Measurements from ENCODE around the gene SEC14L2.
A peak's percentile ranks its signal among the peaks of the same experiment; 100 is the strongest.

SEC14L2 gene

DNA sequence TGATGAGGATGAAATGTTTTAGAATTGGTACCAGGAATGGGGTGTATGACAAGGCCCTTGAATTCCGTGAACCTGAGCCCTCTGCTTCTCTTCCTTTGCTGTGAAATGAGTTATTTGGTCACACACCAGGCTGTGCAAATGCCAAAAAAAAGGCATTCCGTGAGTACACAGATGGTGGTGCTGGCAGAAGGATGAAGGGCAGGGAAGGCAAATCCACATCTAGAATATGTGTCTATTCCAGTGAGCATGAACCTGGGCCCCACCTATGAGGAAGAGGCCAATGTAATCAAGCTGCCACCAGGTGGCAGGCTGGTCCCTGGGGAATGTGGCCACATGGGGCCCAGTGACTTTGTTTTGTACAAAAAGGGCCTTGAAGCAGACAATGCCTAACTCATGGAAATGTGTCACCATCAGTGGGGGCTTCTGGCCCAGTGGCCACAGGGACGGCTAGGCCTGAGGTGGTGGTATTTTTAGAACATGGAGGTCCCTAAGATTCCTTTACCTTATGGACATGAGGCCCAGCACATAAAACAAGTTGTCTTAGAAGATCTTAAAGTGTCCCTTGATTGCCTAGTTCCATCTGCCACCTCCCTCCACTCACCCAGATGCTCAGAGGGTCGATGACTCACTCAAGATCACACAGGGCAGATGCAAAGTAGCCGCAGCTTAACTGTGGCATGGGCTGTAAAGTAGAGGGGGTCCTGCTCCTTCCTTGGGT, 5.7 kb upstream of the SEC14L2 start (continued):
- TF ChIP-seq, protein P1, sequence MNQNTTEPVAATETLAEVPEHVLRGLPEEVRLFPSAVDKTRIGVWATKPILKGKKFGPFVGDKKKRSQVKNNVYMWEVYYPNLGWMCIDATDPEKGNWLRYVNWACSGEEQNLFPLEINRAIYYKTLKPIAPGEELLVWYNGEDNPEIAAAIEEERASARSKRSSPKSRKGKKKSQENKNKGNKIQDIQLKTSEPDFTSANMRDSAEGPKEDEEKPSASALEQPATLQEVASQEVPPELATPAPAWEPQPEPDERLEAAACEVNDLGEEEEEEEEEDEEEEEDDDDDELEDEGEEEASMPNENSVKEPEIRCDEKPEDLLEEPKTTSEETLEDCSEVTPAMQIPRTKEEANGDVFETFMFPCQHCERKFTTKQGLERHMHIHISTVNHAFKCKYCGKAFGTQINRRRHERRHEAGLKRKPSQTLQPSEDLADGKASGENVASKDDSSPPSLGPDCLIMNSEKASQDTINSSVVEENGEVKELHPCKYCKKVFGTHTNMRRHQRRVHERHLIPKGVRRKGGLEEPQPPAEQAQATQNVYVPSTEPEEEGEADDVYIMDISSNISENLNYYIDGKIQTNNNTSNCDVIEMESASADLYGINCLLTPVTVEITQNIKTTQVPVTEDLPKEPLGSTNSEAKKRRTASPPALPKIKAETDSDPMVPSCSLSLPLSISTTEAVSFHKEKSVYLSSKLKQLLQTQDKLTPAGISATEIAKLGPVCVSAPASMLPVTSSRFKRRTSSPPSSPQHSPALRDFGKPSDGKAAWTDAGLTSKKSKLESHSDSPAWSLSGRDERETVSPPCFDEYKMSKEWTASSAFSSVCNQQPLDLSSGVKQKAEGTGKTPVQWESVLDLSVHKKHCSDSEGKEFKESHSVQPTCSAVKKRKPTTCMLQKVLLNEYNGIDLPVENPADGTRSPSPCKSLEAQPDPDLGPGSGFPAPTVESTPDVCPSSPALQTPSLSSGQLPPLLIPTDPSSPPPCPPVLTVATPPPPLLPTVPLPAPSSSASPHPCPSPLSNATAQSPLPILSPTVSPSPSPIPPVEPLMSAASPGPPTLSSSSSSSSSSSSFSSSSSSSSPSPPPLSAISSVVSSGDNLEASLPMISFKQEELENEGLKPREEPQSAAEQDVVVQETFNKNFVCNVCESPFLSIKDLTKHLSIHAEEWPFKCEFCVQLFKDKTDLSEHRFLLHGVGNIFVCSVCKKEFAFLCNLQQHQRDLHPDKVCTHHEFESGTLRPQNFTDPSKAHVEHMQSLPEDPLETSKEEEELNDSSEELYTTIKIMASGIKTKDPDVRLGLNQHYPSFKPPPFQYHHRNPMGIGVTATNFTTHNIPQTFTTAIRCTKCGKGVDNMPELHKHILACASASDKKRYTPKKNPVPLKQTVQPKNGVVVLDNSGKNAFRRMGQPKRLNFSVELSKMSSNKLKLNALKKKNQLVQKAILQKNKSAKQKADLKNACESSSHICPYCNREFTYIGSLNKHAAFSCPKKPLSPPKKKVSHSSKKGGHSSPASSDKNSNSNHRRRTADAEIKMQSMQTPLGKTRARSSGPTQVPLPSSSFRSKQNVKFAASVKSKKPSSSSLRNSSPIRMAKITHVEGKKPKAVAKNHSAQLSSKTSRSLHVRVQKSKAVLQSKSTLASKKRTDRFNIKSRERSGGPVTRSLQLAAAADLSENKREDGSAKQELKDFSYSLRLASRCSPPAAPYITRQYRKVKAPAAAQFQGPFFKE (tag by site-specific recombination; IDR thresholded peaks at IDR 0.05; ENCODE audit: borderline replicate concordance): no peak
- TF ChIP-seq ZNF266 (tag by site-specific recombination; IDR thresholded peaks at IDR 0.05; ENCODE audit: low read depth) (no peak), ZNF777 (tag by site-specific recombination; IDR thresholded peaks at IDR 0.05; ENCODE audit: borderline replicate concordance) (no peak), HOXC10 (CRISPR knock-in tag; IDR thresholded peaks at IDR 0.05) (no peak), ZNF155 (tag by site-specific recombination; IDR thresholded peaks at IDR 0.05) (no peak), KLF10 (tag by site-specific recombination; IDR thresholded peaks at IDR 0.05) (no peak), TRIM28 (IDR thresholded peaks at IDR 0.05; ENCODE audit: borderline replicate concordance, low read length) (peak; percentile 53; the same call in 1 of the 2 replicates), ZNF837 (tag by site-specific recombination; IDR thresholded peaks at IDR 0.05) (no peak), ZNF548 (tag by site-specific recombination; IDR thresholded peaks at IDR 0.05) (no peak), ZFP69B (tag by site-specific recombination; IDR thresholded peaks at IDR 0.05) (peak; percentile 91), ZNF510 (tag by site-specific recombination; IDR thresholded peaks at IDR 0.05; ENCODE audit: insufficient replicate concordance) (no peak), ZNF544 (tag by site-specific recombination; IDR thresholded peaks at IDR 0.05) (no peak), ZFHX2 (tag by site-specific recombination; conservative IDR thresholded peaks at IDR 0.05) (no peak), ZNF768 (tag by site-specific recombination; IDR thresholded peaks at IDR 0.05) (no peak), ZNF274 (IDR thresholded peaks at IDR 0.05; ENCODE audit: low read length) (no peak), ZNF274 (tag by site-specific recombination; IDR thresholded peaks at IDR 0.05; ENCODE audit: borderline replicate concordance) (no peak), ZNF561 (tag by site-specific recombination; IDR thresholded peaks at IDR 0.05; ENCODE audit: borderline replicate concordance) (0 out of 2 replicates have a peak, but pooled peaks have one; percentile 25), ZNF341 (tag by site-specific recombination; IDR thresholded peaks at IDR 0.05; ENCODE audit: low read depth) (no peak)
- TF ChIP-seq, protein P2, sequence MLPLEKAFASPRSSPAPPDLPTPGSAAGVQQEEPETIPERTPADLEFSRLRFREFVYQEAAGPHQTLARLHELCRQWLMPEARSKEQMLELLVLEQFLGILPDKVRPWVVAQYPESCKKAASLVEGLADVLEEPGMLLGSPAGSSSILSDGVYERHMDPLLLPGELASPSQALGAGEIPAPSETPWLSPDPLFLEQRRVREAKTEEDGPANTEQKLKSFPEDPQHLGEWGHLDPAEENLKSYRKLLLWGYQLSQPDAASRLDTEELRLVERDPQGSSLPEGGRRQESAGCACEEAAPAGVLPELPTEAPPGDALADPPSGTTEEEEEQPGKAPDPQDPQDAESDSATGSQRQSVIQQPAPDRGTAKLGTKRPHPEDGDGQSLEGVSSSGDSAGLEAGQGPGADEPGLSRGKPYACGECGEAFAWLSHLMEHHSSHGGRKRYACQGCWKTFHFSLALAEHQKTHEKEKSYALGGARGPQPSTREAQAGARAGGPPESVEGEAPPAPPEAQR (tag by site-specific recombination; IDR thresholded peaks at IDR 0.05): no peak
- TF ChIP-seq, protein P3, sequence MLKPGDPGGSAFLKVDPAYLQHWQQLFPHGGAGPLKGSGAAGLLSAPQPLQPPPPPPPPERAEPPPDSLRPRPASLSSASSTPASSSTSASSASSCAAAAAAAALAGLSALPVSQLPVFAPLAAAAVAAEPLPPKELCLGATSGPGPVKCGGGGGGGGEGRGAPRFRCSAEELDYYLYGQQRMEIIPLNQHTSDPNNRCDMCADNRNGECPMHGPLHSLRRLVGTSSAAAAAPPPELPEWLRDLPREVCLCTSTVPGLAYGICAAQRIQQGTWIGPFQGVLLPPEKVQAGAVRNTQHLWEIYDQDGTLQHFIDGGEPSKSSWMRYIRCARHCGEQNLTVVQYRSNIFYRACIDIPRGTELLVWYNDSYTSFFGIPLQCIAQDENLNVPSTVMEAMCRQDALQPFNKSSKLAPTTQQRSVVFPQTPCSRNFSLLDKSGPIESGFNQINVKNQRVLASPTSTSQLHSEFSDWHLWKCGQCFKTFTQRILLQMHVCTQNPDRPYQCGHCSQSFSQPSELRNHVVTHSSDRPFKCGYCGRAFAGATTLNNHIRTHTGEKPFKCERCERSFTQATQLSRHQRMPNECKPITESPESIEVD (tag by site-specific recombination; IDR thresholded peaks at IDR 0.05): no peak
- TF ChIP-seq, protein P4, sequence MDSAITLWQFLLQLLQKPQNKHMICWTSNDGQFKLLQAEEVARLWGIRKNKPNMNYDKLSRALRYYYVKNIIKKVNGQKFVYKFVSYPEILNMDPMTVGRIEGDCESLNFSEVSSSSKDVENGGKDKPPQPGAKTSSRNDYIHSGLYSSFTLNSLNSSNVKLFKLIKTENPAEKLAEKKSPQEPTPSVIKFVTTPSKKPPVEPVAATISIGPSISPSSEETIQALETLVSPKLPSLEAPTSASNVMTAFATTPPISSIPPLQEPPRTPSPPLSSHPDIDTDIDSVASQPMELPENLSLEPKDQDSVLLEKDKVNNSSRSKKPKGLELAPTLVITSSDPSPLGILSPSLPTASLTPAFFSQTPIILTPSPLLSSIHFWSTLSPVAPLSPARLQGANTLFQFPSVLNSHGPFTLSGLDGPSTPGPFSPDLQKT (IDR thresholded peaks at IDR 0.05; ENCODE audit: borderline replicate concordance, low read depth, low read length): no peak
- TF ChIP-seq, protein P5, sequence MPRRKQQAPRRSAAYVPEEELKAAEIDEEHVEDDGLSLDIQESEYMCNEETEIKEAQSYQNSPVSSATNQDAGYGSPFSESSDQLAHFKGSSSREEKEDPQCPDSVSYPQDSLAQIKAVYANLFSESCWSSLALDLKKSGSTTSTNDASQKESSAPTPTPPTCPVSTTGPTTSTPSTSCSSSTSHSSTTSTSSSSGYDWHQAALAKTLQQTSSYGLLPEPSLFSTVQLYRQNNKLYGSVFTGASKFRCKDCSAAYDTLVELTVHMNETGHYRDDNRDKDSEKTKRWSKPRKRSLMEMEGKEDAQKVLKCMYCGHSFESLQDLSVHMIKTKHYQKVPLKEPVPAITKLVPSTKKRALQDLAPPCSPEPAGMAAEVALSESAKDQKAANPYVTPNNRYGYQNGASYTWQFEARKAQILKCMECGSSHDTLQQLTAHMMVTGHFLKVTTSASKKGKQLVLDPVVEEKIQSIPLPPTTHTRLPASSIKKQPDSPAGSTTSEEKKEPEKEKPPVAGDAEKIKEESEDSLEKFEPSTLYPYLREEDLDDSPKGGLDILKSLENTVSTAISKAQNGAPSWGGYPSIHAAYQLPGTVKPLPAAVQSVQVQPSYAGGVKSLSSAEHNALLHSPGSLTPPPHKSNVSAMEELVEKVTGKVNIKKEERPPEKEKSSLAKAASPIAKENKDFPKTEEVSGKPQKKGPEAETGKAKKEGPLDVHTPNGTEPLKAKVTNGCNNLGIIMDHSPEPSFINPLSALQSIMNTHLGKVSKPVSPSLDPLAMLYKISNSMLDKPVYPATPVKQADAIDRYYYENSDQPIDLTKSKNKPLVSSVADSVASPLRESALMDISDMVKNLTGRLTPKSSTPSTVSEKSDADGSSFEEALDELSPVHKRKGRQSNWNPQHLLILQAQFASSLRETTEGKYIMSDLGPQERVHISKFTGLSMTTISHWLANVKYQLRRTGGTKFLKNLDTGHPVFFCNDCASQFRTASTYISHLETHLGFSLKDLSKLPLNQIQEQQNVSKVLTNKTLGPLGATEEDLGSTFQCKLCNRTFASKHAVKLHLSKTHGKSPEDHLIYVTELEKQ (tag by site-specific recombination; IDR thresholded peaks at IDR 0.05; ENCODE audit: borderline replicate concordance): no peak
- TF ChIP-seq, protein P6, sequence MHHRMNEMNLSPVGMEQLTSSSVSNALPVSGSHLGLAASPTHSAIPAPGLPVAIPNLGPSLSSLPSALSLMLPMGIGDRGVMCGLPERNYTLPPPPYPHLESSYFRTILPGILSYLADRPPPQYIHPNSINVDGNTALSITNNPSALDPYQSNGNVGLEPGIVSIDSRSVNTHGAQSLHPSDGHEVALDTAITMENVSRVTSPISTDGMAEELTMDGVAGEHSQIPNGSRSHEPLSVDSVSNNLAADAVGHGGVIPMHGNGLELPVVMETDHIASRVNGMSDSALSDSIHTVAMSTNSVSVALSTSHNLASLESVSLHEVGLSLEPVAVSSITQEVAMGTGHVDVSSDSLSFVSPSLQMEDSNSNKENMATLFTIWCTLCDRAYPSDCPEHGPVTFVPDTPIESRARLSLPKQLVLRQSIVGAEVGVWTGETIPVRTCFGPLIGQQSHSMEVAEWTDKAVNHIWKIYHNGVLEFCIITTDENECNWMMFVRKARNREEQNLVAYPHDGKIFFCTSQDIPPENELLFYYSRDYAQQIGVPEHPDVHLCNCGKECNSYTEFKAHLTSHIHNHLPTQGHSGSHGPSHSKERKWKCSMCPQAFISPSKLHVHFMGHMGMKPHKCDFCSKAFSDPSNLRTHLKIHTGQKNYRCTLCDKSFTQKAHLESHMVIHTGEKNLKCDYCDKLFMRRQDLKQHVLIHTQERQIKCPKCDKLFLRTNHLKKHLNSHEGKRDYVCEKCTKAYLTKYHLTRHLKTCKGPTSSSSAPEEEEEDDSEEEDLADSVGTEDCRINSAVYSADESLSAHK (tag by site-specific recombination; IDR thresholded peaks at IDR 0.05): peak; percentile 74; the same call in 1 of the 2 replicates

All from HEK293 (cell line).